Ishikawa (cell line): ENCODE results near the gene ATOX1.

Experiments
- CEBPB ChIP-seq: IDR thresholded peaks from 2 replicates; pipeline ENCODE4 v1.6.1; 2012
- CREB1 ChIP-seq: IDR thresholded peaks from 2 replicates; pipeline ENCODE4 v1.6.1; 2012; ENCODE audit warnings: low read depth
- EGR1 ChIP-seq: IDR thresholded peaks from 2 replicates; pipeline ENCODE4 v1.6.1; 2012
- EP300 ChIP-seq: IDR thresholded peaks from 2 replicates; pipeline ENCODE4 v1.6.1; 2012; ENCODE audit warnings: borderline replicate concordance
- FOXM1 ChIP-seq: IDR thresholded peaks from 2 replicates; pipeline ENCODE4 v1.6.1; 2012; ENCODE audit warnings: low read depth, borderline replicate concordance
- NFIC ChIP-seq: IDR thresholded peaks from 2 replicates; pipeline ENCODE4 v1.6.1; 2012
- RAD21 ChIP-seq: IDR thresholded peaks from 2 replicates; pipeline ENCODE4 v1.6.1; 2012; ENCODE audit warnings: low read depth
- TAF1 ChIP-seq: IDR thresholded peaks from 2 replicates; pipeline ENCODE4 v1.6.1; 2012; ENCODE audit warnings: low read depth, mild to moderate bottlenecking
- TCF12 ChIP-seq: IDR thresholded peaks from 2 replicates; pipeline ENCODE4 v1.6.1; 2012; ENCODE audit warnings: low read depth
- TEAD4 ChIP-seq: IDR thresholded peaks from 2 replicates; pipeline ENCODE4 v1.6.1; 2012
- YY1 ChIP-seq: IDR thresholded peaks from 2 replicates; pipeline ENCODE4 v1.6.1; 2012; ENCODE audit warnings: low read depth
- ZBTB7A ChIP-seq: IDR thresholded peaks from 2 replicates; pipeline ENCODE4 v1.6.1; 2012; ENCODE audit warnings: low read depth
- TF ChIP-seq, protein P1 (sequence below): IDR thresholded peaks from 2 replicates; pipeline ENCODE4 v1.6.1; 2012; ENCODE audit warnings: low read depth, mild to moderate bottlenecking
- TF ChIP-seq, protein P2 (sequence below): IDR thresholded peaks from 2 replicates; pipeline ENCODE4 v1.6.1; 2012
- TF ChIP-seq, protein P3 (sequence below): IDR thresholded peaks from 2 replicates; pipeline ENCODE4 v1.6.1; 2012

ATOX1 gene

DNA sequence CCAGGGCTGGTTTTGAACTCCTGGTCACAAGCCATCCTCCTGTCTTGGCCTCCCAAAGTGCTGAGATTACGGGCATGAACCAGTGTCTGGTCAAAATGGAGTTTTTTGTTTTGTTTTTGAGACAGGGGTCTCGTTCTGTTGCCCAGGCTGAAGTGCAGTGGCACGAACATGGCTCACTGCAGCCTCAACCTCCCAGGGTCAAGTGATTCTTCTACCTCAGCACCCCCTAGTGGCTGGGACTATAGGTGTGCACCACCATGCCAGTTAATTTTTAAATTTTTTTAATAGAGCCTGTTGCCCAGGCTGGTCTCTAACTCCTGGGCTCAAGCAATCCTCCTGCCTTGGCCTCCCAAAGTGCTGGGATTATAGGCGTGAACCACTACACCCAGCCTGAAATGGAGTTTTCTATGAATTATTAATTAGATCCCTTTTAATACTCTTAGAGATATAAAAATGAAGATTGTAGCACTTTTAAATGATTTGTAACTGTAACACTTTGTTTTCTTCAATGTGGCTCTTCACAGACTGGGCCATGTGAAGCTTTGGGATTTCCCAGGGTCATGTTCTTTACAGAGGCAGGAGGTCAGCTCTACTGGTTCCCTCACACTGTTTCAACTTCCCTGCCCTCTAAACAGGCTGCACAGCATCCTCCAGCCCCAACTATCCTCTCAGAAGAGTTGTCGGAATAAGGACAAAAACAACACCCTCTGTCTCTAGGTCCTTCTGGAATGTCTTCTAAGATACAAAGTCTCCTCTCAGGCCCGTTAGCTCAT, 39.0 kb downstream of the ATOX1 start:
- TF ChIP-seq TCF12 (no peak), YY1 (no peak), RAD21 (peak; percentile 83), ZBTB7A (no peak), EGR1 (no peak)

DNA sequence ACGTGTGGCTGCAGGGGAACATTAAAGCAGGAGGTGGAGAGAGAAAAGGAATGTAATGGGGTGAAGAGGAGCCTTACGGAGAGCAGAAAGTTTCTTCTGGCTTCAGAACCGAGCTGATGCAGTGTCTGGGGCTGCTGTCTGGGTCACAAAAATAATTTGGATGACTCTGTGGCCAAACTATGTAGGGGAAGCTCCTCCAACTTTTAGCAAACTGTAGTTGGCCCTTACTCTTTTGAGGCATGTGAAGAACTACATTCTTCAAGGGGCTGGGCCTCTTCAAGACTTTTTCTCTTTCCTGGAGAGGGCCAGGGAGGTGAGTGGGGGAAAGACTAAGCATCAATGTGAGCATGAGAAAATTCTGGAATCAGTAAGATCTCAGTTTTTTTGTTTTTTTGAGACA, 39.8 kb downstream of the ATOX1 start:
- no peak for TF ChIP-seq YY1
- no peak for TF ChIP-seq RAD21
- TF ChIP-seq FOXM1: no peak
- TF ChIP-seq CREB1: no peak
- TF ChIP-seq, protein P1, sequence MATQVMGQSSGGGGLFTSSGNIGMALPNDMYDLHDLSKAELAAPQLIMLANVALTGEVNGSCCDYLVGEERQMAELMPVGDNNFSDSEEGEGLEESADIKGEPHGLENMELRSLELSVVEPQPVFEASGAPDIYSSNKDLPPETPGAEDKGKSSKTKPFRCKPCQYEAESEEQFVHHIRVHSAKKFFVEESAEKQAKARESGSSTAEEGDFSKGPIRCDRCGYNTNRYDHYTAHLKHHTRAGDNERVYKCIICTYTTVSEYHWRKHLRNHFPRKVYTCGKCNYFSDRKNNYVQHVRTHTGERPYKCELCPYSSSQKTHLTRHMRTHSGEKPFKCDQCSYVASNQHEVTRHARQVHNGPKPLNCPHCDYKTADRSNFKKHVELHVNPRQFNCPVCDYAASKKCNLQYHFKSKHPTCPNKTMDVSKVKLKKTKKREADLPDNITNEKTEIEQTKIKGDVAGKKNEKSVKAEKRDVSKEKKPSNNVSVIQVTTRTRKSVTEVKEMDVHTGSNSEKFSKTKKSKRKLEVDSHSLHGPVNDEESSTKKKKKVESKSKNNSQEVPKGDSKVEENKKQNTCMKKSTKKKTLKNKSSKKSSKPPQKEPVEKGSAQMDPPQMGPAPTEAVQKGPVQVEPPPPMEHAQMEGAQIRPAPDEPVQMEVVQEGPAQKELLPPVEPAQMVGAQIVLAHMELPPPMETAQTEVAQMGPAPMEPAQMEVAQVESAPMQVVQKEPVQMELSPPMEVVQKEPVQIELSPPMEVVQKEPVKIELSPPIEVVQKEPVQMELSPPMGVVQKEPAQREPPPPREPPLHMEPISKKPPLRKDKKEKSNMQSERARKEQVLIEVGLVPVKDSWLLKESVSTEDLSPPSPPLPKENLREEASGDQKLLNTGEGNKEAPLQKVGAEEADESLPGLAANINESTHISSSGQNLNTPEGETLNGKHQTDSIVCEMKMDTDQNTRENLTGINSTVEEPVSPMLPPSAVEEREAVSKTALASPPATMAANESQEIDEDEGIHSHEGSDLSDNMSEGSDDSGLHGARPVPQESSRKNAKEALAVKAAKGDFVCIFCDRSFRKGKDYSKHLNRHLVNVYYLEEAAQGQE: no peak
- no peak for TF ChIP-seq EP300
- no peak for TF ChIP-seq NFIC
- no peak for TF ChIP-seq ZBTB7A
- TF ChIP-seq, protein P2, sequence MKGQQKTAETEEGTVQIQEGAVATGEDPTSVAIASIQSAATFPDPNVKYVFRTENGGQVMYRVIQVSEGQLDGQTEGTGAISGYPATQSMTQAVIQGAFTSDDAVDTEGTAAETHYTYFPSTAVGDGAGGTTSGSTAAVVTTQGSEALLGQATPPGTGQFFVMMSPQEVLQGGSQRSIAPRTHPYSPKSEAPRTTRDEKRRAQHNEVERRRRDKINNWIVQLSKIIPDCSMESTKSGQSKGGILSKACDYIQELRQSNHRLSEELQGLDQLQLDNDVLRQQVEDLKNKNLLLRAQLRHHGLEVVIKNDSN: no peak
- TF ChIP-seq, protein P3, sequence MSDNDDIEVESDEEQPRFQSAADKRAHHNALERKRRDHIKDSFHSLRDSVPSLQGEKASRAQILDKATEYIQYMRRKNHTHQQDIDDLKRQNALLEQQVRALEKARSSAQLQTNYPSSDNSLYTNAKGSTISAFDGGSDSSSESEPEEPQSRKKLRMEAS: no peak
- TF ChIP-seq TEAD4: no peak
- TF ChIP-seq TAF1: no peak
- no peak for TF ChIP-seq EGR1
- TF ChIP-seq CEBPB: no peak
- no peak for TF ChIP-seq TCF12

DNA sequence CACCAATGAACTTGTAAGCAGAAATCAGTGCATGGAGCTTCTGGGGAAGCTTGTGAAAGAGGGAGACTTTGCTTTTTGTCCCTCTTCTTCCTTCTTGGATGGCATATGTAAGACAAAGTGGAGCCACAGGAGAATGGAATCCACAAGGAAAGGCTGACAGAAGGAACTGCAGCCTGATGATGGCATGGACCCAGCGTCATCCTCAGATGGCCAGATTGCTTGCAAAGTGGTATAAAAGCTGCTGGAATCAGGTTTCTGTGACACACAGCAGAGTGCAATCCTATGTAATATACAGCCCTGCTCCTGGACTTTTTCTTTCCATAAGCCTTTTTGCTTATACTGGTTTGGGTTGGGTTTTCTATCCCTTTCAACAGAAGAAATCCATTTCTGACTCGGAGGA, 40.3 kb downstream of the ATOX1 start:
- TF ChIP-seq, protein P3: no peak
- TF ChIP-seq RAD21 (no peak), TEAD4 (no peak), FOXM1 (no peak), NFIC (no peak), CREB1 (no peak)
- TF ChIP-seq, protein P1: no peak
- TF ChIP-seq, protein P2: no peak

DNA sequence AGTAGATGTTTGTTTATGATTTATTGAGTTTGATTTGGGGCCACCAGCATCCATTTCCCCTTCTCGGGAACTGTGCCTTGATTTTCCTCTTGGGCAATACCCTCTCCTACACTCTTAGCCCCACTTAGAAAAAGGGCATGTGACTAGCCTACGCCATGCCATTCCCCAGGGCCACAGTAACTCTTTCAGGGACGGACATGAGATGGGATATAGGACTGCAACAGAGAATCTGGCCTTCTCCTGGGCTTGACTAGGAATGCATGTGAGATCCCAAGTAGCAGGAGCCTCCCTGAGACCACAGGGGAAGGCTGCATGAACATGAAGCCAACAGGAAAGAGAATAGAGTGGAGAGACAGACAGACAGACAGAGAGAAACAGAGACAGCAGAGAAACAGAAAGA, 41.0 kb downstream of the ATOX1 start:
- TF ChIP-seq ZBTB7A: no peak
- TF ChIP-seq FOXM1: no peak
- TF ChIP-seq TEAD4: no peak
- no peak for TF ChIP-seq TAF1
- TF ChIP-seq, protein P2: no peak
- TF ChIP-seq, protein P3: no peak

DNA sequence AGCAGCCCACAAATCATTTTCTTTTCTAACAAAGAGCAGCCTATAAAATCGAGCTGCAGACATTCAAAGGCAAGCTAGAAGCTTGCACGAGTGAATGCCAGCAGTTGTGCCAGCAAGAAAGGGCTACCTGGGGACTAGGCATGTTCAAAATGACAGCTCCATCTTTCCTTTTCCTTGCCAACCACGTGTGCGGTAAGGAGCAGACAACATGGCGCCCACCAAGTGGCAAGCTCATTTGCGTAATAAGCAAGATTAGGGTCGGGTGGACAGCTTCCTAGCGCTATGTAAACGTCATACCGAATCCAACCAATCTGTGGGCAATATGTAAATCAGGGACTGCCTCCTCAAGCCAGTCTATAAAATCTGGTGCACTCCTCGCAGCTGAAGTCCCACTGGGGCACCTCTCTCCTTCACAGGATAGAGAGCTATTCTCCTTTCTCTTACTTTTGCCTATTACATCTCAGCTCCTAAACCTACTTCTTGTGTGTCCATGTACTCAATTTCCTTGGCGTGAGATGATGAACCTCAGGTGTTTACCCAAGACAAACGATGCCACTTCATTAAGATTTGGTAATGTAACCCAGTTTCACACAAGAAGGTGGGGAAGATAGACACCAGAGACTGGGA, 49.2 kb downstream of the ATOX1 start:
- TF ChIP-seq NFIC (no peak), YY1 (0 out of 2 replicates have a peak, but pooled peaks have one; percentile 38)

DNA sequence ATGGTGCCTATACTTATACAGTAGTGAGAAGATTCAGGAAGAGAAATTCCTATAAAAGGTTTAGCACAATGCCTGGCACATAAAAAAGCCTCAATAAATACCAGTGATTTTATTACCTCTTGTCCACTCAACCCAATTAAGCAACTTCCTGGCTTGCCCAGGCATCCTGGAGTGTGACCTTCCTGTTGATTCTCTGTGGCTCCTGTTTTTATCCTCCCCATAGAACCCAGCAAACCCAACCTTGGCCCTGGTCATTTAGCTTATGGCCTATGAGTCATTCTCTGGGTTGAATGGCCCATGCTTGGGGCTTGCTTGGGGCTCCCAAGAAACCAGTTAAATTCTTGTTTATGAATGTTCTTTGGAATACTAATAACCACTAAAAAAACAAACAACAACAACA, 50.3 kb downstream of the ATOX1 start:
- TF ChIP-seq TAF1 (no peak), CREB1 (no peak), ZBTB7A (no peak), FOXM1 (no peak), YY1 (no peak), NFIC (peak; percentile 29; the same call in 1 of the 2 replicates), CEBPB (peak; percentile 66), RAD21 (no peak), EGR1 (no peak), TEAD4 (peak; percentile 28; the same call in 1 of the 2 replicates), EP300 (peak; percentile 78; the same call in 1 of the 2 replicates), TCF12 (no peak)
- TF ChIP-seq, protein P3: no peak
- TF ChIP-seq, protein P2: no peak
- TF ChIP-seq, protein P1: no peak
